HG02884 (cell line): ENCODE measurements around the gene ARID1B.

Experiments used
- ATAC-seq: cut with Tn5 transposase; IDR thresholded peaks from one replicate; pipeline ENCODE4 v1.9.1; 2021; ENCODE audit warnings: mild to moderate bottlenecking, moderate library complexity; ENCODE audit not compliant: unreplicated experiment

Gene ARID1B

DNA sequence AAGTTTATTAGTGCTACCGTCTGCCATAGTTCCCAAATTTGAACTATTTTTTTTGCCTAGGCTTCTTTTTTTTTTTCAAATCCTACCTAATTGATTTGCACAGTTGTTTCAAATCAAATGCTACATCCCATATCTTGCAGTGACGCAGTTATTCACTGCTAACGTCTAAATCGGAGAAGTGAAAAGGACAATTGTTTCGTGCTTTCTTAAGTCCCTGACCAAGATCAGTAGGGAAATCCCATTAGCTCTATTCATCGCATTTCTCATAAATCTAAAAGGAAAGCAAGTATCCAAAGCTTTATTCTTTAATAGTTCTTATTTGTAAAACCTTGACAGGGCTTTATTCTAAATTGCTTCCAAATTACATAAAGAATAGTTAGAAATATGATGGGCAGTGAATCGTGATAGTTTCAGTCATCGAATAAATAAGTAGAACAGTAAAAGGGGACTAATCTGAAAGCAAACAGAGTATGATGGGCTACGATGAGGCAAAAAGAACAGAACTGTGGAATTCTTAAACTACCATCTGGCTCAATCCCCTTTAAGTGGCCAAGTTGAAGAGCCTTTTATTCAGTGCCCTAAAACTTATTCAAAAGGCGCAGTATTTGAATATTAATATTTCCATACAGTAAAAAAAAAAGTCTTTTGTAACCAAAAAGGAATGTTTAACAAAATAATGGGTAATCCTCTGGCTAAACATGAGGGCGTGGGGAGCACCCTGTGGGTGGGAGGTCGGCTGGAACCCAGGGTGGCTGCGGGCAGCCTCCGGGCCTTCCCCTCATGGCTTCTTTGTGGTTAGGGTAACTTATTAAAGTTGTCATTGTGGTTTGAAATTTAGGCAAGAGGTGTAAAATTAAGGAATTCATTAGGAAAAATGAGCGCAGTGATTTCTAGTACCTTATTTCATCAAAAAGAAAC lies 3.0 kb upstream of the ARID1B start:
- no peak for ATAC-seq

DNA sequence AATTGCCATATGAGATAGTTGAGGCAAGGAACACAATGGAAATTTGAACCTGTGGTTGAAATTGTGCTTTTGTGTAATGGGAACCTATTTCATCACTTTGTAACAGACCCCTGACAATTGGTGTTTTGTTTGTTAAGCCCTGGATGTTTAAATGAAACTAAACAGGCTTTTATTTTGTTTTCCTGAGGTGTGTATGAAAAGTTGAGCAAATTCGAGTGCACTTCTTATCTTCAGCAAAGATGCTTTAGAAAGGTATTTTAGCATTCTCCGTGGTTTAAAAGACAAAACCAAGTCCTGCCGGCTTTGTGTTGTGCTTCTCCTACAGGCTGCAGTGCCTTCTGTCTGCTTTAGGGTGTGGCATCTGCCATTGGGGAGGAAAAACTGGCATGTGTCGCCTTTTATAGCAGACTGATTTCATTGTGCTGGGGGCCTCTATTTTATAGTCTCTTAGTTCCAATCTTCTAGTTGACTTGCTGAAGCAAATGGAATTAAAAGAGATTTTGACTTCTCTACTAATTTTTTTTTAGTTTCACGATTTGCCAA lies 2.2 kb upstream of the ARID1B start:
- no peak for ATAC-seq

GRCh38 chr6:156775717-156776116 lies 1.5 kb upstream of the ARID1B start:
- ATAC-seq: no peak

DNA sequence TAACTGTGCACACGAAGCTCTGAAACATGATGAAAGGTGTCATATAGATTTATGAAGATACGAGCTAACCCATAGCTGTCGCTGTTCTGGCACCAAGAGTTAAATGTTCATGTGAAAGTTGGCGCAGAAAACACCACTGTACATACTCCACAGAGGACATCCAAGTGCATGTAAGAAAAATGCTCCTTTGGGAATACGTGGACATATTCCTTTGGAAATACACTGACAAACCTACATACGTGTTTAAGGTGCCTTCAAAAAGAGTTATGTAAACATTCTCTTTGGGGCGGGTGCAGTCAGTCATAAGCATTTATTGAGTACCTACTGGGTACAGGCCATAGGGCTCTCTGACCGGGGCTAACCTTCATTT lies 723 bp upstream of the ARID1B start:
- no peak for ATAC-seq

GRCh38 chr6:156777577-156778453 lies 637 bp downstream of the ARID1B start:
- ATAC-seq: peak; percentile 4

- ATAC-seq: no peak
Observed at GRCh38 chr6:156778454-156779205, 1.5 kb downstream of the ARID1B start.

GRCh38 chr6:156779206-156780094 lies 2.3 kb downstream of the ARID1B start:
- no peak for ATAC-seq

GRCh38 chr6:156780102-156780641 lies 3.0 kb downstream of the ARID1B start:
- ATAC-seq: peak; percentile 46

GRCh38 chr6:156780962-156781853 lies 4.0 kb downstream of the ARID1B start:
- ATAC-seq: no peak

GRCh38 chr6:156781861-156782631 lies 4.9 kb downstream of the ARID1B start:
- no peak for ATAC-seq

DNA sequence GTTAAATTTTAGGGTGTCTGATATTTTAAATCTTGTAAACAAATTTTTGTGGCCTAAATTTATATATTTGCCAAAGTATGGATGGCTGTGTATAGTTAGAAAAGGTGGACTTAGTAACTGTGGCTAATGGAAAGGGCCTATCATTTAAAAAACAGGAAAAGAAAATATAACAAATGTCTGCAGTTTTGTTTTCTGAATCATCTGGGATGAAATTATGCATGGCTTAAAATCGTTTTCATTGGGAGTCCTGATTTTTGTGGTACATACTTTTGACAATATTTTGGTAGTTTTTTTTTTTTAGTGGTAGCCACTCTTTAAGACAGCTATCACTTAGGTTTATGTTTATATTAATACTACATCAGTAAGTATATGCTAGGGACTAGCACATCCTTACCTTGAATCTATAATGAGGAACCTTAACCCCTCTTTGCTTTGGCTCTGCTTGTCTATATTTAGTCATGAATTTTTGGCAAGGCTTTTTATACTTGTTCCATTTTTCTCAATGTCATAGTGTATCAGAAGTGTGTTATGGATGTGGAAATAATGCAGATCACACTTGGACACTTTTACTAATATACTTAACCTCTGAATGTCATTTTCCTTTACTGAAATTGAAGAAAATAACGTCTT lies 5.6 kb downstream of the ARID1B start:
- no peak for ATAC-seq

GRCh38 chr6:156783958-156784357 lies 6.8 kb downstream of the ARID1B start:
- ATAC-seq: no peak

DNA sequence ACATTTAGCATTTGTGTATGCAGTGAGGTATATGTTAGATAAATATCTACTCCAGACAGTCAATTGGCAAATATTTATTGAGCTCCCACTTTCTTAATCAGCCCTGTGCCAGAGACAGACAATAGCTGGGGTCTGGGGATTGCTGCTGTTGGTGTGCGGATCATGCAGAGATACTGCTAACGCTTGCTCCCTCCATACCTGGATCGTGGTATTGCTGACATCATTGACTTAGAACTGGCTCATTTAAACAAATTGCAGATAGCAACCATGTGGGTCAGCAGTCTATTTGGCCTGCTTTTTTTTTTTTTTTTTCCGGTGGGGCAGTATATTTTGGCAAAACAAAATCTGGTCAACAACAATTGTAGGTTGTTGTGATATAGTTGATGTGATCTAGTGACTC lies 9.5 kb downstream of the ARID1B start:
- no peak for ATAC-seq

GRCh38 chr6:156787569-156788492 lies 10.7 kb downstream of the ARID1B start:
- no peak for ATAC-seq

DNA sequence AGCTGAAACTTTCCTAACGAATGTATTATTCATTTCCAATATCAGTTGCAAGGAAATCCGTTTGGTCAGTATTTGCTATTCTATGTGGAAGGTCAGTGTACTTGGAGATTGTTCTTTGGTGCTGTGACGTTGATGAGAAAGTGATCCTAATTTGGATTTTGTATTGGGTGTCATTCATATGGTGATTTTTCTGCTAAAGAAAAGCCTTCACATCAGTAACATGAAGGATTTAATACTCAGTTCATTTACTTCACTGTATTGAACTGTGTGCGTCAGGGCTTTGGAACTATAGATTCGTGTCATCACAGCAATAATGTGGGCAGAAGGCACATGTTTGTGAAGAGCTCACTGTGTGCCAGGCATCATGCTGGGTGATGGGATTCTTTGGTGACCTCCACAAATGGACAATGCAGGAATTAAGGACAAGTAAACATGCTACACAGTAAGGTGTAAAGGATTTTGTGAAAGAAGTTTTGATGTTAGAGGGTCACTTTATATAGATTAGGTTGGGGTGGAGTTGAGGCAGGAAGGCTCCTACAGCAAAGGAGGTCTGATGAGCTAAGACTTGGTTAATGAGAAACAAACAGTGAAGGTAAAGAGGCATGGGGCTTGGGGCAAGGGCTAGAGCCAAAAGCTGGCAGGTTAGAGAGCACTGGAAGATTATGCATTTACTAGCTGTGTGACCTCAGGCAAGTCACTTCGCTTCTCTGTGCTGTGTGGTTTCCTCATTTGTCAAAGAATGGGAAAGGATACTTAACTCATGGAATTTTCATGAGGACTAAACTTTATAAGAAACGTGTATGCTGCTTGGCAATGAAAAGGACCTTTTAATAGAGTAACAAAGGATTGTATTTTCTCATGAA lies 12.1 kb downstream of the ARID1B start:
- ATAC-seq: no peak
